Inflammatory macrophage (primary cell): Measurements from ENCODE around the gene DIP2B.

Experiments
- DNase-seq, 2 donors: peaks; one replicate each; pipeline ENCODE4 v3.0.0-alpha.2; 2020 to 2022

Gene DIP2B

DNA sequence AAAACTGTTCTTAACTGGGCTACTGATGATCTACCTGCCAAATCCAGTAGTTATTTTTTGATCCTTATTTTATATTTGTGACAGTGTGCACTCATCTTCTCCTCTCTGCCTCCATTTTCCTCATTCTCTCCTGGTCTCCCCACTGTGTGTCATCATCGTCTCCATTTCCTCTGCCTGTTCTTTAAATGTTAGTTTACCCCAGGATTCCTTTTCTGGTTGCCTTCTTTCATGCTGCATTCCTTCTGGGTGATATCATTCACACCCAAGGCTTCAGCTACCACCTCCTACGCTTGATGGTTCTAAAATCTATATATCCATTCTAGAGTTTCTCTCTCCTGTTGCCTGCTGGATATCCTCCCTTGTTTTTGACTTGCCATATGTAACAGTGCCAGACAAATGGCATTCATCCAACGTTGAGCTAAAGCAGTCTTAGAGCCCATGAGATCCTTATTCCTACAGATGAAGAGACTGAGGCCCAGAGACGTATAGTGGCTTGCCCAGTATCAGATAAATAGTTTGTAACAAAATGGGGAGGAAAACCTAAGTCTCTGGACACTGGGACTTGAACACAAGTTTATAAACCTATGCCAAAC, 109.5 kb downstream of the DIP2B start:
- DNase-seq = no peak

DNA sequence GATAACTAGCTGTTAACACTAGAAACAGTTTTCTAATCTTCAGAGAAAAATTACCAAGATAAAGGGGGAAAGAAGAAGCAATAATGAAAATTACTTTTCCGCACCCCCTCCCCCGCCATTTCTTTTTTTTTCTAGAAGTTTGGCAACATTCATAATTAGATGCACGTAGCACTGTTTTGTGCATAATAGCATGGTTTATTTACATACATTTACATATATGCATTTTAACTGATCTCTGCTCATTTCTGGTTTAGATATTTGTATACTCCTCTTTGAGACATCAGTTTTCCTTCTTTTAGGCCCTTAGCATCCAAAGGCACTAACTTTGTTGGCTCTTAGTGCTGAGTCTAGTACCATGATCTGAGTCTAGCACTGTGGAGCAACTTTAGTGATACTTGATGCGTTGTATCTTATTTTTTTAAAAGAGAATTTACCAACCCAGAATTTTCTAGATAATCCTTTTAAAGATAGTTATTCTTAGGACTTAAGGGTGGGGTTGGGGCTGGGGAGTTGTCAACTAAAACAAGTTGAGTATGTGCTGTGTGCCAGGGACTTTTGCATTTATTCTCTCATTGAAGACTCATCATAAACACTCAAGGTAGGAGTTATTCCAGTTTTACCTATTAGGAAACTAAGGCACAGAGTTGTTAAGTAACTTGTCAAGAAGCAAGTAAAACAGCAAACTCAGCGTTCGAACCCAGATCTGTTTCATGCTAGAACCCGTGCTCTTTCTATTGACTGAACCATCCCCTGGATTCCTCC, 110.5 kb downstream of the DIP2B start:
- DNase-seq = no peak

- DNase-seq = no peak
Measured at GRCh38 chr12:50615907-50616296, 111.1 kb downstream of the DIP2B start.

- no peak for DNase-seq
Measured at GRCh38 chr12:50617657-50618056, 112.9 kb downstream of the DIP2B start.

DNA sequence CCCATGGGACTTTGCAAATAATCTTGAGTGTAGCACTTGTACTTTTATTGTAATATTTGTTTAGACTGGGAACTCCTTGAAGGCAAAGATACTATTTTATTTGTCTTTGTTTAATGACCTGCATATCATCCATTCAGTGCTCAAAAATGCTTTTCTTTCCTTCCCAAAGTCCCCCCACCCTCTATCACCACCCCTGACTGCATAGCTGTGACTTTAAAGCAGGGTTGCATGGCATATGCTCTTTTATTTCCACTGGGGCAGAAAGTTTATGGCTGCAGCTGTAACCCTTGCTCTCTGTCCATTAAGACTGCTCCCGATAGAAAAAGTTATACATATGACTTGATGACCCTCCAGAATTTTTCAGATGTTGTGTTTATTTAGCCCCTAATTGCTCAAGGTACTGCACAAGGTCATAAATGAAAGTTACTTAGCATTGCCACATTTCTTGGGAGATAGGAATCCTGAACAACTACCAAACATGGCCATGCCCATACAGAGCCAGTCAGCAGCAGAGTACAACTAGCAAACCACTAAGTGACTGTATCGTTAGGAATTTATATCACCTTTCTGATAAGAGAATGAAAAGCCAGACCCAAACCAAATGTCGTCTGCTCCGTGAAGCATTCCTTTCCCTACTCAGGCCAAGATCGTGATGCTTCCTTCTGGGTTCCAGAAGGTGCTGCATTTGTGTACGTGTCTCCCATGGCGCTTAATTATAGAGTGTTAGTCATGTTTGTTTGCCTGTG, 114.3 kb downstream of the DIP2B start:
- no peak for DNase-seq

- DNase-seq = no peak
Measured at GRCh38 chr12:50619610-50619958, 114.8 kb downstream of the DIP2B start.

DNA sequence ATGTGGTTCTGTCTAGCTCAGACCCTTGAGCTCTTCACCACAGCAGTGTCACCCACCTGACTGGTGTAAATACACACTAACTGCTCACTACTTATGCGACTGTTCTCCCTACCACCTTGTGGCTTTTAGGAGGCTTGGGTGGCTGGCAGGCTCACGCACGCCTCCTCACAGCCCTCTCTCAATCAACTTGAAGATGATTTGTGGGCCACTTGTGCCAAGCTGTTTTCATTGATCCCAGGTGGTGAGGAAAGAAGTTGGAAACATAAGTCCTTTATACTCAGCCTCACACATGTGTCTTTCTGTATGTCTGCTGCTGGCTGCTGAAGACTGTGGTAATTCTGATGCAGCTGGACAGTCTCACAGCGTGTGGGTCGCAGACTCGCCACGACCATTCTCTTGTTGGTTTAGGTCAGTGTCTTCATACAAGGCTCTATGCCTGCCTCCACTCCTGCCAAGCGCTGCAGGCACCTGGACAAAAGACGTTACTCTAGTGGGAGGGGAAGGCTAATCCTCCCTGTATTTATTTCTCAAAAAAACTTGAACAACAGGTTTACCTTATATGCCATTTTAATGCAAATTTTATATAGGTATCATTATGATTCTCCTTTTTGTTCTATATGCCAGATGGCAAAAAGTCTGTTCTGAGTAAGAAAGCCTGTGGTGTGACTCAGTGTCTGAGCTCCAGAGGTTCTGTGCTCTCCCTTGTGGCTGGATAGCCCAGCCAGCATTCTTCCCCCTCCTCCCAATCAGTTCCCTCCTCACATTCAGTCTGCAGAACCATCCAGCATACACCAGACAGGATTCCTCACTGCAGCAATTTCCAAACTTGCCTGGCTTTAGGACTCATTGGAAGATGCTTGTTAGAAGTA, 115.6 kb downstream of the DIP2B start:
- DNase-seq = no peak

- no peak for DNase-seq
Measured at GRCh38 chr12:50620978-50621360, 116.2 kb downstream of the DIP2B start.

DNA sequence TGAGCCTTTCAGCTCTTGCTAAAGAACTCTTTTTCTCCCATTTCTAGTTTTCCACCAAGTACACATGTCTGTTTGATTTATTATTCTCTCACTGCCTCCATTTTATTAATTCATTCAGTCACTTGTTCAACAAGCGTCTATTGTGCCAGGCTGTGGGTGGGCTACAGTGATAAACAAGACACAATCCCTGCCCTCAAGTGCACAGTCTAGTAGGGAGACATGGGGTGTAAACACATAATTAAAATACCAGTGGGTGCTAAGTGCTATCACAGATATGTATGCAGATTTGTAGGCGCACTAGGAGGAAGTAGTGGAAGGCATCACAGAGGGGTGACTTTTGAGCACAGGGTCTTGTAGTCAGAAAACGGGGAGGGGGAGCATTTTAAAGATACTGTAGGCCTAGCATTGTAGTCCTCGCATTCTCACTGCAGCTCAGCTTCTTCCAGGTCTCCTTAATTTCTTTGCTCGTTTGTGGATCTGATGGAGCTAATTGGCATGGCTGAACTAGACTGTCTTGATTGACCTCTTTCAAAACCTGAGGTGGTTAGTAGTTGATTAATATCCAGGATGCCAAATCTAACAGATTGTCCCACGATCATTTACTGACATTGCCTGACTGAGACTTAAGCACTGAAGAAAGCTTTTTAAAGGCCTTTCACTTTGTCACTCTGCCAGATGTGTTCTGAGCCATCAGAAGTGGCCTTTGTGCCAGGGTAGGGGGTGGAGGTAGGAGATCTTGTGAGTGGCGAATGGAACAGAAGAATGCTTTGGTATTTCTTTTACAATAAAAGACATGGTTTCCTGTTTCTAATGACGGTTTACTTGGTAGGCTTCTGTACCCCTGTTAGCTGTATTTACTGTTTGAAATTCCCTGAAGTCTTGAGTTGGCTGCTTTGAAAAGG, 116.9 kb downstream of the DIP2B start:
- DNase-seq = no peak

DNA sequence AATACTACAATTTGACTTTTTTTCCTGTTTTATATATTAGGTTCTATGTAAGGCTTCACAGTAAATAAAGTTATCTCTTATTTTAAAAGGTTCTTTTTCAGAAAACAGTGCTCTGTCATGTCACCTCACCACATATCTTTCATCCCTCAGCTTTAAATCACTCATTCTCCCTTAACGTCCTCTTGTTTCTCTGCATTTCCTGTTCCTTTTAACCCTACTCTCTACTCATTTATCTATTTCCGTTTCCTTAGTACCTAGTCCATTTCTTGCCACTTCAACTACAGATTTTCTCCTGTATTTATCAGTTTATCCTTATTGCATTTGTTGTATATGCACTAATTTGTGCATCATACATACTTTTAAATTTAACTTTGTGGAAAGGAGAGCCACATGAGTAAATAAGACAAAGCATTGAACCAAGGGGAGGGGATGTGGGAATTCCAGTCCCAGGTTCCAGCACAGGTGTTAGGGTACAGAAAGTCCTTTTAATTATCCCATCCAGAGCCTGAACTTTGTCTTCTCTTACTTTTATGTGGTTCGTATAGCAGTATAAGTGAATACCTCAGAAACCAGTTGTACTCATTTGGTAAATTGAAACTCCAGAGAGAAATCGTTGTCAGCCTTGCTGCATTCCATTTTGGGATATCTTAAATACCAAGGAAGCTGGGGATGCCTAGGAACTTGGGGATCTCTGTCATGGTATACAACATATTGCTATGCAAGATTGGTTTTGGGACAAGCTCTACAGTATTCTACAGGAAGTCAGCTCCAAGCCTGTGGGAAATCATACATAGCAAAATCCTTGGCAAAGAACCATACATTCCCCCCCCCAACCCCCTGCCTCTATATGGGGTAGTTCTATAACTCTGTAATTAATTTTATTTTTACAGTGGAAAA, 120.5 kb downstream of the DIP2B start:
- no peak for DNase-seq

GRCh38 chr12:50626026-50626425, 121.2 kb downstream of the DIP2B start:
- peak; percentile 8 to 69 for DNase-seq

GRCh38 chr12:50627491-50627890, 122.7 kb downstream of the DIP2B start:
- no peak for DNase-seq

DNA sequence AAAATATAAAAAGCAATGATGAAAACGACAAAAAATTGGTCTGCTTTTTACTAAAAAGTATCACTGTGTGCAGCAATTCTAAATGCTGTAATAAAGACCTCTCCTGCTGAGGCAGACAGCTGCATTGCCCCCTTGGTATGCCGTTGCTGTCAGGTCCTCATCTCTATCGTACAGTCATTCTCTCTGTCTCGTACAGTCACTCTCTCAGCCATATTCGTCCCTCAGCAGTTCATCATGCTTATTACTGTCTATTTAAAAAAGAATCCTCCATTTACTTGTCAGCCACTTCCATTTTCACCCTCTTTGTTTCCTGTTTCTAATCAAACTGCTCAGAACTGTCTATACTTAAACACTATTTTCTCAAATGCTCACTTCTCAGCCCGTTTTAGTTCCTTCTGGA, 123.6 kb downstream of the DIP2B start:
- DNase-seq = no peak

GRCh38 chr12:50633955-50634354, 129.2 kb downstream of the DIP2B start:
- DNase-seq = peak; percentile 7 to 24

DNA sequence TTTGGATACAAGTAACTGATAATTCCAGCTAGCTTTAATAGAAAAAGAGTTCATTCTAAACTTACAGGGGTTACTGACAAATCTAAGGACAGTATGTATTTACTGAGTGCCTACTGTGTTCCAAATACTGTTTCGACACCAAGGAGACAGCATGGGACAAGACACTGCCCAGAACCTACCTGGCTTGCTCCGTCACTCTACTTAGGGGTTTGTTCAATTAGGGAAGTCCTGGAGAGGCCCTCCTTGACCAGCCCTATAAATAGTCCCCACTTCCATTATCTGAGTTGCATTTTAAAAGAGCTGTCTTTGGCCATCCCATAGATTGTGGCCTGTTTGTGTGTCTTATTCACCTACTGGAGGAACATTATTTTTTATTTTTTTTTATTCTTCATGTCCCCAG, 129.6 kb downstream of the DIP2B start:
- DNase-seq = no peak

GRCh38 chr12:50635364-50635763, 130.6 kb downstream of the DIP2B start:
- DNase-seq = no peak

DNA sequence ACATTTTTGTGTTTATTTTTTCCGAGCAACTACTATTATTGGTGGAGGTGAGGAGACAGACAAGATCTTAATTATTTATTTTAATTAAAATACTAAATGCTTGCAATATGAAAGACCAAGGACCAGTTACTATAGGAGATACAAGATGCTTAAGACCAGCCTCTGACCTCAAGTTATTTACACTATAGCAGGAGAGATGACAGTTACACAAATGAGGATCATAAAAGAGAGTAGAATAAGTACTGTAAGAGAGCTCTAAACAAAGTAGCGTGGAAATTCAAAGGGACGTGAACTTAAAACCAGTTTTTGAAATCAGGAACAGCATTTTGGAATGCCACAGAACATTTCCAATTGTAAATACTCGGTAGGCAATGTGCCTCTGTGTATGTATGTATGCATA, 131.1 kb downstream of the DIP2B start:
- no peak for DNase-seq

DNA sequence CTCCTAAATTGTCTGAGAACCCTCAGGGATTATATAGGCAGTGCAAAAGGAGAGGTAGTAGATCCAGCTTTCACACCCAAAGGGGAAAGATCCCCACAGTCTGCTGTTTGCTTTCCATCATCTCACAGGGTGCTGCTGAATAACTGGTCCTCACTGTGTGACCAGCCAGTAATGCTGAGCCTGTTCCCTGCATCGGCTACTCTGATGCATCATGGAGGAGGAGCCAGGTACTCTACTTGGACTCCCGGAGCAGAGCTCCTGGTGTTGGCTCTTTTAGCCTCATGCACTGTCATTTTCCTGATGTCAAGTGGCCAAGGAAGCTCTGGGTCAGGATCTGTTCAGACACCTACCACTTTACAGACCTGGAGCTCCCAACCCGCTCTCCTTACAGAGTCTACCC, 131.7 kb downstream of the DIP2B start:
- no peak for DNase-seq

GRCh38 chr12:50637870-50638481, 133.2 kb downstream of the DIP2B start:
- peak; percentile 35 to 69 for DNase-seq

DNA sequence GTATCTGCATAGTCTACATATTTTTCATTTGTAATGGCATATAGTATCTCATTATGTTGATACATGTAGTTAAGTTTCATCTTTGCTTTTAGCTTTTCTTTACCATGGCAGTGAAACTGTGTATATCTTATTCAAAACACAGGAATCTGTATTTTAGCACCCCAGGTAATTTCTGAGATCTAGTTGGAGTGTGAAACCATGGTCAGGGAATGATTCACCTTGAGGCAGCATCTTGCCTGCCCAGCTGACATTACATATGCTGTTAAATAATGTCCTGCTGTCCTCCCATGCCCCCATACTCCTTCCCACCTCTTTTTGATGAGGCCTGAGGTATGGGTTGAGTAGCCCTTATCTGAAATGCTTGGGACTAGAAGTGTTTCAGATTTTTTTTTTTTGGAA, 133.7 kb downstream of the DIP2B start:
- no peak for DNase-seq
